OCI-LY7 (cell line): ENCODE results near the gene HLA-F. TPM values are rescaled to one million over a fixed set of nuclear protein-coding genes. Genes with fewer than 3 reads are reported as not detected.

Experiments used
- BruUV-seq: library from RNA; stranded (reverse); fragments of 400-500 nt; replicated peaks from 2 replicates; lab custom pipeline; 2021; lab: Mats Ljungman, UMichigan
- CTCF ChIA-PET: fragments of 300-600 bp; sonication (Branson Sonifier 250); formaldehyde crosslinking; loops from one replicate; lab custom pipeline; 2022; ENCODE audit warnings: antibody characterized with exemption; ENCODE audit not compliant: unreplicated experiment; lab: Charles Lee
- POLR2A ChIA-PET: fragments of 300-600 bp; sonication (Branson Sonifier 250); formaldehyde crosslinking; loops from one replicate; lab custom pipeline; 2022; ENCODE audit warnings: antibody characterized with exemption; lab: Charles Lee
- DNase-seq: peaks from one replicate; pipeline ENCODE4 v3.0.0-alpha.2; 2015; ENCODE audit warnings: low spot score
- H2AFZ ChIP-seq: fragments of 200-600 bp; sonication (generic), shearing (Covaris generic); 2 replicates; pipeline ENCODE4 v1.6.1; 2014; ENCODE audit warnings: mild to moderate bottlenecking, antibody characterized with exemption, low read length, moderate library complexity
- H3K27ac ChIP-seq: fragments of 200-600 bp; sonication (generic); 2 replicates; pipeline ENCODE4 v1.5.1; 2014; ENCODE audit warnings: mixed run types, low read depth, mild to moderate bottlenecking, moderate library complexity, low read length, inconsistent platforms; ENCODE audit not compliant: poor library complexity, severe bottlenecking
- H3K36me3 ChIP-seq: fragments of 200-600 bp; sonication (generic); 2 replicates; pipeline ENCODE4 v1.6.1; 2014; ENCODE audit warnings: mild to moderate bottlenecking, antibody characterized with exemption, low read length, moderate library complexity, mixed read lengths; ENCODE audit not compliant: insufficient read depth
- H3K4me1 ChIP-seq: fragments of 200-600 bp; sonication (generic); 2 replicates; pipeline ENCODE4 v1.5.1; 2014; ENCODE audit warnings: mild to moderate bottlenecking, low read length; ENCODE audit not compliant: insufficient read depth, poor library complexity, severe bottlenecking
- H3K4me2 ChIP-seq: fragments of 200-600 bp; sonication (generic); 2 replicates; pipeline ENCODE4 v1.6.1; 2014; ENCODE audit warnings: mild to moderate bottlenecking, low read length
- H3K4me3 ChIP-seq: fragments of 200-600 bp; sonication (generic); 2 replicates; pipeline ENCODE4 v1.5.1; 2014; ENCODE audit warnings: mild to moderate bottlenecking, low read depth, low read length; ENCODE audit not compliant: poor library complexity, severe bottlenecking
- H3K79me2 ChIP-seq: fragments of 200-600 bp; sonication (generic); 2 replicates; pipeline ENCODE4 v1.6.1; 2016; ENCODE audit warnings: low read depth, mild to moderate bottlenecking, low read length, moderate library complexity, mixed read lengths; ENCODE audit not compliant: insufficient read depth
- H3K9me2 ChIP-seq: fragments of 200-600 bp; sonication (generic); 2 replicates; pipeline ENCODE4 v1.6.1; 2016; ENCODE audit warnings: mild to moderate bottlenecking, low read length, mixed read lengths; ENCODE audit not compliant: insufficient read depth
- H3K9me3 ChIP-seq: fragments of 200-600 bp; sonication (generic); 2 replicates; pipeline ENCODE4 v1.6.1; 2014; ENCODE audit warnings: mild to moderate bottlenecking, mixed run types, low read length, mixed read lengths
- H4K20me1 ChIP-seq: fragments of 200-600 bp; sonication (generic); 2 replicates; pipeline ENCODE4 v1.6.1; 2014; ENCODE audit warnings: mild to moderate bottlenecking, antibody characterized with exemption, low read length, moderate library complexity, mixed read lengths; ENCODE audit not compliant: insufficient read depth
- CTCF ChIP-seq: fragments of 200-600 bp; sonication (generic); conservative IDR thresholded peaks from 2 replicates; pipeline ENCODE4 v1.5.1; 2014; ENCODE audit warnings: mild to moderate bottlenecking, antibody characterized with exemption, low read length, moderate library complexity, mixed read lengths
- EZH2phosphoT487 ChIP-seq: fragments of 200-600 bp; sonication (generic); IDR thresholded peaks from 2 replicates; pipeline ENCODE4 v1.6.1; 2018; ENCODE audit warnings: low read depth, borderline replicate concordance, mild to moderate bottlenecking, mixed run types, antibody characterized with exemption, low read length, moderate library complexity, mixed read lengths
- intact Hi-C: fragments of 100-400 bp; cut with micrococcal nuclease; formaldehyde crosslinking; loops from one replicate; pipeline ENCODE4 v1.10.0; 2022; ENCODE audit not compliant: unreplicated experiment
- total RNA-seq, 2 experiments: library from RNA; depleted of rRNA in 1 of 2; stranded (reverse); fragments of >200 nt in 1 of 2; shearing (Covaris generic) in 1 of 2; gene quantifications; 2 replicates each; pipeline ENCODE4 v1.2.3, GENCODE V29; 2014 to 2022

The HLA-F gene
- total RNA-seq, 2 experiments from 2014 or later = 56.0 to 83.2 TPM

- no TSS peak for BruUV-seq
- no peak overlapping the region for H3K4me3 ChIP-seq
- H3K27ac ChIP-seq = no peak overlapping the region
- no peak for DNase-seq
- H3K9me3 ChIP-seq = no peaks in the 10 kb centered on the region
- H3K9me2 ChIP-seq = no peaks in the 10 kb centered on the region
- intact Hi-C loops = no loop called here
- H3K36me3 ChIP-seq = no peaks in the 10 kb centered on the region
- H3K4me1 ChIP-seq = no peaks in the 10 kb centered on the region
- H3K79me2 ChIP-seq = no peaks in the 10 kb centered on the region
- H4K20me1 ChIP-seq = no peaks in the 10 kb centered on the region
- ChIA-PET POLR2A (no interaction called here), CTCF (no interaction called here)
- no peak overlapping the region for H2AFZ ChIP-seq
- TF ChIP-seq EZH2phosphoT487 (no peak), CTCF (no peak)
- H3K4me2 ChIP-seq = no peak overlapping the region
These were observed 18.9 kb downstream of the HLA-F start for GRCh38 chr6:29742127-29742526.

GRCh38 chr6:29743025-29743424 is 19.8 kb downstream of the HLA-F start:
- H4K20me1 ChIP-seq = no peaks in the 10 kb centered on the region
- ChIA-PET POLR2A (no interaction called here), CTCF (no interaction called here)
- TF ChIP-seq EZH2phosphoT487 (no peak), CTCF (no peak)
- no peaks in the 10 kb centered on the region for H3K9me2 ChIP-seq
- H3K4me1 ChIP-seq = peaks cover 4% of the 10 kb centered on the region
- H3K4me2 ChIP-seq = no peak overlapping the region
- intact Hi-C loops = no loop called here
- BruUV-seq = no TSS peak
- no peaks in the 10 kb centered on the region for H3K36me3 ChIP-seq
- no peak for DNase-seq
- H3K27ac ChIP-seq = no peak overlapping the region
- H3K4me3 ChIP-seq = no peak overlapping the region
- no peaks in the 10 kb centered on the region for H3K9me3 ChIP-seq
- H3K79me2 ChIP-seq = no peaks in the 10 kb centered on the region
- H2AFZ ChIP-seq = no peak overlapping the region

- POLR2A ChIA-PET = no interaction called here
- no TSS peak for BruUV-seq
- H3K36me3 ChIP-seq = no peaks in the 10 kb centered on the region
These were observed 20.3 kb downstream of the HLA-F start for GRCh38 chr6:29743568-29743967.

More at GRCh38 chr6:29743568-29743967, 20.3 kb downstream of the HLA-F start:
- H3K9me2 ChIP-seq = no peaks in the 10 kb centered on the region
- H3K4me3 ChIP-seq = no peak overlapping the region
- no peak for TF ChIP-seq EZH2phosphoT487
- no peak for TF ChIP-seq CTCF
- H3K9me3 ChIP-seq = no peaks in the 10 kb centered on the region
- CTCF ChIA-PET = no interaction called here
- H3K4me1 ChIP-seq = peaks cover 5% of the 10 kb centered on the region
- H4K20me1 ChIP-seq = no peaks in the 10 kb centered on the region
- no peak for DNase-seq
- H2AFZ ChIP-seq = no peak overlapping the region
- no peak overlapping the region for H3K27ac ChIP-seq
- no peaks in the 10 kb centered on the region for H3K79me2 ChIP-seq
- no peak overlapping the region for H3K4me2 ChIP-seq
- intact Hi-C loops = no loop called here
